Coronary artery (tissue), 2 donors: ENCODE data around the gene ASIC4.

Source experiments
- DNase-seq: peaks from one replicate; pipeline ENCODE4 v3.0.0-alpha.2; 2017; ENCODE audit warnings: low spot score
- H3K27ac ChIP-seq, 2 donors: fragments of 200-600 bp; sonication (generic); one replicate each; pipeline ENCODE4 v1.5.1; 2016 to 2019
- H3K4me3 ChIP-seq: fragments of 200-600 bp; sonication (generic); 2 replicates; pipeline ENCODE4 v1.5.1; 2016; ENCODE audit warnings: mild to moderate bottlenecking, moderate library complexity
- TF ChIP-seq, protein P1 (sequence below): fragments of 200-600 bp; sonication (generic); IDR thresholded peaks from one replicate; pipeline ENCODE4 v1.5.1; 2019; ENCODE audit warnings: antibody characterized with exemption

Gene ASIC4

DNA sequence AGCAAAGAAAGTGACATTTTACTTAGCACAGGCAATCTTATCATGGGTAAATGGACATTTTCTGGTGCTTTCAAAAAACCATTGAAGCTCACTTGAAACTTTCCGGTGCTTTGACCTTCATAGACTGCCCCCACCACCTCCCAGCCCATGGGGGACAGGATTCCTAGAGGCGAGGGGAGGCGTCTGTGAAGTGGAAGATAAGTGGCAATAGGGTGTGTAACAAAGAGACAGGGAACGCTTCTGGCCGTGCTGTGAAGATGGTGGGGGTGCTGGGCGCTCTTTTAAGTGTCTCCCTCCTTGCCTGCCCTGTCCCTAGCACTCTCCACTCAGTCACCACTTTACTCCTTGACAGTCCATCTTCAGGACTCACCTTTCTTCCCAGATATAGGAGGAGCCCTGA, 39.0 kb upstream of the ASIC4 start:
- Histone ChIP-seq H3K27ac (peak overlapping the region; percentile 52 to 60), H3K4me3 (no peak overlapping the region)
- TF ChIP-seq, protein P1, sequence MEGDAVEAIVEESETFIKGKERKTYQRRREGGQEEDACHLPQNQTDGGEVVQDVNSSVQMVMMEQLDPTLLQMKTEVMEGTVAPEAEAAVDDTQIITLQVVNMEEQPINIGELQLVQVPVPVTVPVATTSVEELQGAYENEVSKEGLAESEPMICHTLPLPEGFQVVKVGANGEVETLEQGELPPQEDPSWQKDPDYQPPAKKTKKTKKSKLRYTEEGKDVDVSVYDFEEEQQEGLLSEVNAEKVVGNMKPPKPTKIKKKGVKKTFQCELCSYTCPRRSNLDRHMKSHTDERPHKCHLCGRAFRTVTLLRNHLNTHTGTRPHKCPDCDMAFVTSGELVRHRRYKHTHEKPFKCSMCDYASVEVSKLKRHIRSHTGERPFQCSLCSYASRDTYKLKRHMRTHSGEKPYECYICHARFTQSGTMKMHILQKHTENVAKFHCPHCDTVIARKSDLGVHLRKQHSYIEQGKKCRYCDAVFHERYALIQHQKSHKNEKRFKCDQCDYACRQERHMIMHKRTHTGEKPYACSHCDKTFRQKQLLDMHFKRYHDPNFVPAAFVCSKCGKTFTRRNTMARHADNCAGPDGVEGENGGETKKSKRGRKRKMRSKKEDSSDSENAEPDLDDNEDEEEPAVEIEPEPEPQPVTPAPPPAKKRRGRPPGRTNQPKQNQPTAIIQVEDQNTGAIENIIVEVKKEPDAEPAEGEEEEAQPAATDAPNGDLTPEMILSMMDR = no peak
- DNase-seq = no peak

DNA sequence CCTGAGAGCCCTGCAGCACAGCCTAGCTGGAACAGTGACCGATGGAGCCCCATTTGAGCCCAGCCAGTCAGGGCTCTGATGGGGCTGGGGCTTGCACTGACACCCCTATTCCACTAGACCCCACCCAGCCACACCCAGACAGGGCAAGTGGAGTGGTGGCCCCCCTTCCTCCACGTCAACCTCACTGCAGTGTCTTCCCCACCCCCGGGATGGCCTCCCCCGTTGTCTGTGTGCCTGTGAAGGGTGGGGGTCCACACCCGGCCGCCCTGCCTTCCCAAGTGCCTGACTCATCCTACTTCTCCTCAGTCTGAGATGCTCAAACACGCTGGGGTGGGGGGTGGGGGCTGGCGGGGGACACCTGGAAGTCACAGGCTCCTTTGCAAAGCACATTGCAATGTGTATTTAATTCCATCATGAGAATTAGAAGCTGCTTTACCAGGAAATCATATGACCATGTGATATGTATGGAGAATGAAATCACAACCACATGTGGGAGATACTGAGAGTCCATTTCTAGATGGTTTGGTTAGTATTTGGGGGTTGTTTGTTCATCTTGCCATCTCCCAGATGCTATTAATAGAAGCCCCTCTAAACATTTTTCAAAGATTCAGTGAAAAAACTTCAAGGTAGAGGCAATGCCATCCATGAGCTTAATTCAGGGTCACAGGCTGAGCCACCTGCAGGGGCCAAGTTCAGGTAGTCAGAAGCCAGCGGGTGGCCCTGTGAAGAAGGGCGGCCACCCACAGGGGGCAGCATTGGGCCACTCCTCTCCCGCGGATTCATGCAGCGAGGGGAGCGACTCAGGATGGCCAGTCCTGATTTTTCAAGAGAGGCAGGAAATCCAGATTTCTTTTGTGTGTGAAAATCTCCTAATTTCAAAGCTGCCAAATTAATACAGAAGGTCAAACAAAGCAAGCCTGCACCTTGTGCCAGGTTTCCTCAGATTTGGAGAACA, 38.3 kb upstream of the ASIC4 start:
- no peak for DNase-seq
- TF ChIP-seq, protein P1 = peak; percentile 55
- H3K4me3 ChIP-seq = no peak overlapping the region
- H3K27ac ChIP-seq = peak overlapping the region; percentile 52 to 60

DNA sequence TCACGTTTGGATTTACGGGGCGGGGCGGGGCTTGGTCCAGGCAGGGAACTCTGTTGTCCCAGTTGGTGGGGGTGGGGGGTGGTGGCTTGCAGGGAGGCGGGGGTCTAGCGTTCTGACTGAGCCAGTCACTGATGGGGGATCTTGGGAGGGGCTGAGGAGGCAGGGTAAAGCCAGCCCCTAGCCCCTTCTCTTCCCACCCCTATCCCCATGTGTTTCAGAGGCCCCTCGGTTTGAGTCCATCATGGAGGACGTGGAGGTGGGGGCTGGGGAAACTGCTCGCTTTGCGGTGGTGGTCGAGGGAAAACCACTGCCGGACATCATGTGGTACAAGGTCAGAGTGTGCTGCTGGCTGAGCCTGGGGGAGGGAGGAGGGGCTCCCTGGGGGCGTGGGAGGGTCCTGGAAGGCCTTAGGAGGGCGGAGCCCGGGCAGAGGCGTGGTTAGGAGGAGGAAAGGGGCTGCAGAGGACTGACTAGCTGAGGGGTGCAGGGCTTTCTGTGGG, 37.6 kb upstream of the ASIC4 start:
- Histone ChIP-seq H3K4me3 (no peak overlapping the region), H3K27ac (peak overlapping the region; percentile 52 to 60)
- TF ChIP-seq, protein P1 = no peak
- DNase-seq = no peak

DNA sequence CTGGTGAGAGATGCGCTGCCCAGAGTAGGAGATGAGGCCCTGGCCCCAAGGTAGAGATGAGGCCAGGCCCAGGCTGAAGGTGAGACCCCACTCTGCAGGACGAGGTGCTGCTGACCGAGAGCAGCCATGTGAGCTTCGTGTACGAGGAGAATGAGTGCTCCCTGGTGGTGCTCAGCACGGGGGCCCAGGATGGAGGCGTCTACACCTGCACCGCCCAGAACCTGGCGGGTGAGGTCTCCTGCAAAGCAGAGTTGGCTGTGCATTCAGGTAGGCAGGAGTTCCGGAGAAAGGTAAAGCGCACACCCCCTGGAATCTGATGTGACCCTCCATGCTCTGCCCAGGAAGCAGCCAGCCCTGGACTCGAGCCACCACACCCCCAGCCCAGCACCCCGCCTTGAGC, 37.1 kb upstream of the ASIC4 start:
- peak overlapping the region; percentile 52 to 60 for H3K27ac ChIP-seq
- TF ChIP-seq, protein P1 = no peak
- no peak for DNase-seq
- no peak overlapping the region for H3K4me3 ChIP-seq

DNA sequence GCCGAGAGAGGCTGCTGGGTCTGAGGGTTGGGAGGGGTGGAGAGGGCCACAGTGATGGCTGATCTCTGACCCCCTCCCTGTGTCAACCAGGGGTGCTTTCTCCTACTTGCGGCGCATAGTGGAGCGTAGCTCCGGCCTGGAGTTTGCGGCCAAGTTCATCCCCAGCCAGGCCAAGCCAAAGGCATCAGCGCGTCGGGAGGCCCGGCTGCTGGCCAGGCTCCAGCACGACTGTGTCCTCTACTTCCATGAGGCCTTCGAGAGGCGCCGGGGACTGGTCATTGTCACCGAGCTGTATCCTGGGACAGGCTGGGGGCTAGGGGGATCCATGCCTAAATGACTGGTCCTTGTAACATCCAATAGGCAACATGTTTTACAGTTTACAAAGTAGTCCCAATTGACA, 36.5 kb upstream of the ASIC4 start:
- peak overlapping the region; percentile 42 to 60 for H3K27ac ChIP-seq
- DNase-seq = no peak
- TF ChIP-seq, protein P1 = no peak
- no peak overlapping the region for H3K4me3 ChIP-seq

DNA sequence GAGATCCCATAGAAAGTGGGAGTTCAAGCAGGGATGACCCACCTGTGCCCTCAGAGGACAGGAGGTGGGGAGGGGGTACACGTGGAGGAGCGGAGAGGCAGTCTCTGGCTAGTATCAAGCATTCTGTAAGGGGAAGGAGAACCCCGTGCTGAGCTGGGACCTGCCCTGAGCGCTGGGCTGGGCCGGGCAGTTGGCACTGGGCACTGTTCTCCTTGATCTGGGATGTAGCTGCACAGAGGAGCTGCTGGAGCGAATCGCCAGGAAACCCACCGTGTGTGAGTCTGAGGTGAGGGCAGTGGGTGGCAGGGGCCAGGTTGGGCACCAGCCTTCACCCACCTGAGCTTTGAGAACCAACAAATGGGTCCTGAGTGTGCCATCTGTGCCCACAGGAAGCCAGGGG, 35.4 kb upstream of the ASIC4 start:
- TF ChIP-seq, protein P1 = no peak
- H3K27ac ChIP-seq = peak overlapping the region in 1 of 2 donors; percentile 60
- H3K4me3 ChIP-seq = no peak overlapping the region
- DNase-seq = no peak

DNA sequence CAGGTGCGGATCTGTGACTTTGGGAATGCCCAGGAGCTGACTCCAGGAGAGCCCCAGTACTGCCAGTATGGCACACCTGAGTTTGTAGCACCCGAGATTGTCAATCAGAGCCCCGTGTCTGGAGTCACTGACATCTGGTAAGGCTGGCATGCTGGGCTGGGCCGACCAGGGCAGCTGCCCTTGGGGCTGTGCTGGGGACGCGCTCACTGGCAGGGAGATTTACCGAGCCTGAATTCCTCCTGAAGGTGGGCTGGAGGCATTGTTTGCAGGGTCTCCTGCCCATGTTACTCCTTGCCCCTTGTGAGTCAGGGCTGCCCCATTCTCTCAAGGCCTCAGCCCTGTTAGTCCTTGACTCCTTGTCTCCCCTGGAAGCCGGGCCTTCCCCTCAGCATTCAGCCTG, 34.3 kb upstream of the ASIC4 start:
- TF ChIP-seq, protein P1 = no peak
- Histone ChIP-seq H3K27ac (peak overlapping the region in 1 of 2 donors; percentile 60), H3K4me3 (no peak overlapping the region)
- no peak for DNase-seq
